GM13976 (cell line): ENCODE results near the gene HSD11B1L.

Experiments
- DNase-seq: peaks from one replicate; pipeline ENCODE4 v3.0.0; 2012; ENCODE audit warnings: low spot score
- in situ Hi-C: fragments of 300-500 bp; cut with MboI; formaldehyde crosslinking; loops from one replicate; pipeline ENCODE4 v1.12.0; 2022; ENCODE audit warnings: low sequenced_read_pairs, mixed read lengths, inconsistent platforms; ENCODE audit not compliant: unreplicated experiment
- TF ChIP-seq, protein P1 (sequence below): IDR thresholded peaks from 2 replicates; pipeline ENCODE4 v1.5.1; 2012; ENCODE audit warnings: borderline replicate concordance, mild to moderate bottlenecking; ENCODE audit not compliant: insufficient read depth; ENCODE audit errors: extremely low read depth, missing control alignments, control extremely low read depth

HSD11B1L gene

DNA sequence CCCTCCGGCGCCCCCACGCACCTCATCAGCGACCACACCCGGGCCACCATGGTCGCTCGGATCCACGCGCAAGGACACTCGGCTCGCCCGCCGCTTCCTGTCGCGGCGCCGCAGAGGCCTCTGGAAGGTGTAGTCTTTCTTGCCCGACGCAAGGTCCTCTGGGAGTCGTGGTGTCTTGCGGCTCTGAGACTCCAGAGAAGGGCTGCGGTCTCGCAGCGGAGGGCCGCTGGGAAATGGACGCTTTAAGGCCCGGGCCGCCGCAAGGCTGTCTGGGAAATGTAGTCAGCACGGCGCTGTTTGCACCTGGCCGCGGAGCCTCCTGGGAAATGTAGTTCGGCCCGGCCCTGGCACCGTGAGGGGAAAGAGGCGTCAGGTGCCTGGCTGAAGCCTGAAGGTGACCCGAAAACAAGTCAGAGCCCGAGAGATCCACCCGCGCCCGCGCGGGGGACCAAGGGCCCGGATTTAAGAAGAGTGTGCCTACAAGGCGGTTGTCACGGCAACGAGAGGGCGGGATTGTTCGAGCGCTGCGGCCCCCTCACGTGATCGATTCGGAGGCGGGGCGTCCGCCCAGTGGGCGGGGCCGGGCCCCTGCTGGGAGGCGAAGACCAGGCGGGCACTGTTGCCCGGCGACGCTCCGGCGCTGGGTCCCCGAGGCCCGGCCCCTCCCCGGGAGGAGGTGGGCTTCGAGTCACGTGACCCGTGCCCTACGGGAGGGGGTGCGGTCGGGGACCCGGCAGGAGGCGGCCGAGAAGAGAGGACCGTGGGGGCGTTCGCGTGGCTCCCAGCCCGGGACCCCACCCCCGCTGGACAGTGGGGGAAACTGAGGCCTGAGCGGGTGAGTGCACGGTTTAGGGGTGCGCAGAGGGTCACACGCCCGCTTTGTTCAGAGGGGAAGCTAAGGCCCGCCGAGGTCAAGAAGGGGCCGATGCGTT is at the start of gene HSD11B1L, which contains the start of gene MICOS13:
Gene HSD11B1L, plus strand, starts transcription at position 591 of the 932 bp plus-strand sequence. CDS start 3,806 bp downstream, outside the sequence.
Gene MICOS13, minus strand, starts transcription at position 80 of the 932 bp plus-strand sequence. Its CDS starts 30 bp downstream, at position 50.
- TF ChIP-seq, protein P1, sequence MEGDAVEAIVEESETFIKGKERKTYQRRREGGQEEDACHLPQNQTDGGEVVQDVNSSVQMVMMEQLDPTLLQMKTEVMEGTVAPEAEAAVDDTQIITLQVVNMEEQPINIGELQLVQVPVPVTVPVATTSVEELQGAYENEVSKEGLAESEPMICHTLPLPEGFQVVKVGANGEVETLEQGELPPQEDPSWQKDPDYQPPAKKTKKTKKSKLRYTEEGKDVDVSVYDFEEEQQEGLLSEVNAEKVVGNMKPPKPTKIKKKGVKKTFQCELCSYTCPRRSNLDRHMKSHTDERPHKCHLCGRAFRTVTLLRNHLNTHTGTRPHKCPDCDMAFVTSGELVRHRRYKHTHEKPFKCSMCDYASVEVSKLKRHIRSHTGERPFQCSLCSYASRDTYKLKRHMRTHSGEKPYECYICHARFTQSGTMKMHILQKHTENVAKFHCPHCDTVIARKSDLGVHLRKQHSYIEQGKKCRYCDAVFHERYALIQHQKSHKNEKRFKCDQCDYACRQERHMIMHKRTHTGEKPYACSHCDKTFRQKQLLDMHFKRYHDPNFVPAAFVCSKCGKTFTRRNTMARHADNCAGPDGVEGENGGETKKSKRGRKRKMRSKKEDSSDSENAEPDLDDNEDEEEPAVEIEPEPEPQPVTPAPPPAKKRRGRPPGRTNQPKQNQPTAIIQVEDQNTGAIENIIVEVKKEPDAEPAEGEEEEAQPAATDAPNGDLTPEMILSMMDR, result no peak
- DNase-seq, result peak; percentile 97
- in situ Hi-C loops, result no loop called here

- TF ChIP-seq, protein P1, result no peak
- in situ Hi-C loops, result no loop called here
- DNase-seq, result no peak
These were observed 49.1 kb upstream of the HSD11B1L start for GRCh38 chr19:5631567-5632240.

GRCh38 chr19:5632241-5632612 is 48.6 kb upstream of the HSD11B1L start:
- DNase-seq, result no peak
- in situ Hi-C loops, result no loop called here
- TF ChIP-seq, protein P1, result no peak

DNA sequence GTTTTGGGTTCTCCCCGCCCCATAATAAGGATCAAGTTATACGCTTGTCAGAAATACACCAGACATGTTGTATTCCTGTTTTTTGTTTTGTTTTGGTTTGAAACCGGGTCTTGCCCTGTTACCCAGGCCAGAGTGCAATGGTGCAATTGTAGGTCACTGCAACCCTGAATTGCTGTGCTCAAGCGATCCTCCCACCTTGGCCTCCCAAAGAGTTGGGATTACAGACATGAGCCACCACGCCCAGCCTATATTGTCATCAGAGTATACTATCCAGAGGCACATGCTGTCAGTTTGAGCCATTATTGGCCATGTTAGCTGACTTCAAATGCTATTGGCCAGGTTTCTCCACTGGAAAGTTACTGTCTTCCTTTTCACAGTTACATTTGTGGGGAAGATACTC is 48.2 kb upstream of the HSD11B1L start:
- no peak for DNase-seq
- in situ Hi-C loops, result no loop called here

GRCh38 chr19:5635427-5635826 is 45.4 kb upstream of the HSD11B1L start:
- DNase-seq, result no peak
- TF ChIP-seq, protein P1, result no peak
- in situ Hi-C loops, result no loop called here

More for the DNA sequence above, 48.2 kb upstream of the HSD11B1L start:
- TF ChIP-seq, protein P1, result no peak

GRCh38 chr19:5637971-5638370 is 42.9 kb upstream of the HSD11B1L start:
- in situ Hi-C loops, result no loop called here
- TF ChIP-seq, protein P1, result no peak
- no peak for DNase-seq
